OCI-LY7 (cell line): Measurements from ENCODE around the gene OTUD7B. TPM values are rescaled to one million over a fixed set of nuclear protein-coding genes. Genes with fewer than 3 reads are reported as not detected.

ENCODE experiments used
- BruUV-seq: library from RNA; stranded (reverse); fragments of 400-500 nt; replicated peaks from 2 replicates; lab custom pipeline; 2021; lab: Mats Ljungman, UMichigan
- CTCF ChIA-PET: fragments of 300-600 bp; sonication (Branson Sonifier 250); formaldehyde crosslinking; loops from one replicate; lab custom pipeline; 2022; ENCODE audit warnings: antibody characterized with exemption; ENCODE audit not compliant: unreplicated experiment; lab: Charles Lee
- POLR2A ChIA-PET: fragments of 300-600 bp; sonication (Branson Sonifier 250); formaldehyde crosslinking; loops from one replicate; lab custom pipeline; 2022; ENCODE audit warnings: antibody characterized with exemption; lab: Charles Lee
- DNase-seq: peaks from one replicate; pipeline ENCODE4 v3.0.0-alpha.2; 2015; ENCODE audit warnings: low spot score
- H2AFZ ChIP-seq: fragments of 200-600 bp; sonication (generic), shearing (Covaris generic); 2 replicates; pipeline ENCODE4 v1.6.1; 2014; ENCODE audit warnings: mild to moderate bottlenecking, antibody characterized with exemption, low read length, moderate library complexity
- H3K27ac ChIP-seq: fragments of 200-600 bp; sonication (generic); 2 replicates; pipeline ENCODE4 v1.5.1; 2014; ENCODE audit warnings: mixed run types, low read depth, mild to moderate bottlenecking, moderate library complexity, low read length, inconsistent platforms; ENCODE audit not compliant: poor library complexity, severe bottlenecking
- H3K36me3 ChIP-seq: fragments of 200-600 bp; sonication (generic); 2 replicates; pipeline ENCODE4 v1.6.1; 2014; ENCODE audit warnings: mild to moderate bottlenecking, antibody characterized with exemption, low read length, moderate library complexity, mixed read lengths; ENCODE audit not compliant: insufficient read depth
- H3K4me1 ChIP-seq: fragments of 200-600 bp; sonication (generic); 2 replicates; pipeline ENCODE4 v1.5.1; 2014; ENCODE audit warnings: mild to moderate bottlenecking, low read length; ENCODE audit not compliant: insufficient read depth, poor library complexity, severe bottlenecking
- H3K4me2 ChIP-seq: fragments of 200-600 bp; sonication (generic); 2 replicates; pipeline ENCODE4 v1.6.1; 2014; ENCODE audit warnings: mild to moderate bottlenecking, low read length
- H3K4me3 ChIP-seq: fragments of 200-600 bp; sonication (generic); 2 replicates; pipeline ENCODE4 v1.5.1; 2014; ENCODE audit warnings: mild to moderate bottlenecking, low read depth, low read length; ENCODE audit not compliant: poor library complexity, severe bottlenecking
- H3K79me2 ChIP-seq: fragments of 200-600 bp; sonication (generic); 2 replicates; pipeline ENCODE4 v1.6.1; 2016; ENCODE audit warnings: low read depth, mild to moderate bottlenecking, low read length, moderate library complexity, mixed read lengths; ENCODE audit not compliant: insufficient read depth
- H3K9me2 ChIP-seq: fragments of 200-600 bp; sonication (generic); 2 replicates; pipeline ENCODE4 v1.6.1; 2016; ENCODE audit warnings: mild to moderate bottlenecking, low read length, mixed read lengths; ENCODE audit not compliant: insufficient read depth
- H3K9me3 ChIP-seq: fragments of 200-600 bp; sonication (generic); 2 replicates; pipeline ENCODE4 v1.6.1; 2014; ENCODE audit warnings: mild to moderate bottlenecking, mixed run types, low read length, mixed read lengths
- H4K20me1 ChIP-seq: fragments of 200-600 bp; sonication (generic); 2 replicates; pipeline ENCODE4 v1.6.1; 2014; ENCODE audit warnings: mild to moderate bottlenecking, antibody characterized with exemption, low read length, moderate library complexity, mixed read lengths; ENCODE audit not compliant: insufficient read depth
- CTCF ChIP-seq: fragments of 200-600 bp; sonication (generic); conservative IDR thresholded peaks from 2 replicates; pipeline ENCODE4 v1.5.1; 2014; ENCODE audit warnings: mild to moderate bottlenecking, antibody characterized with exemption, low read length, moderate library complexity, mixed read lengths
- EZH2phosphoT487 ChIP-seq: fragments of 200-600 bp; sonication (generic); IDR thresholded peaks from 2 replicates; pipeline ENCODE4 v1.6.1; 2018; ENCODE audit warnings: low read depth, borderline replicate concordance, mild to moderate bottlenecking, mixed run types, antibody characterized with exemption, low read length, moderate library complexity, mixed read lengths
- intact Hi-C: fragments of 100-400 bp; cut with micrococcal nuclease; formaldehyde crosslinking; loops from one replicate; pipeline ENCODE4 v1.10.0; 2022; ENCODE audit not compliant: unreplicated experiment
- total RNA-seq, 2 experiments: library from RNA; depleted of rRNA in 1 of 2; stranded (reverse); fragments of >200 nt in 1 of 2; shearing (Covaris generic) in 1 of 2; gene quantifications; 2 replicates each; pipeline ENCODE4 v1.2.3, GENCODE V29; 2014 to 2022

The OTUD7B gene
- total RNA-seq, 2 experiments from 2014 or later, result 1.7 to 4.3 TPM

GRCh38 chr1:150005606-150006005 is 4.9 kb downstream of the OTUD7B start:
- no TSS peak for BruUV-seq
- no peaks in the 10 kb centered on the region for H3K9me2 ChIP-seq
- ChIA-PET CTCF (no interaction called here), POLR2A (no interaction called here)
- intact Hi-C loops, result no loop called here
- no peak overlapping the region for H2AFZ ChIP-seq
- H3K36me3 ChIP-seq, result no peaks in the 10 kb centered on the region
- H3K4me2 ChIP-seq, result no peak overlapping the region
- H3K27ac ChIP-seq, result no peak overlapping the region
- H4K20me1 ChIP-seq, result peaks cover 12% of the 10 kb centered on the region; the same call in 1 of the 2 replicates
- no peaks in the 10 kb centered on the region for H3K9me3 ChIP-seq
- DNase-seq, result no peak
- peaks cover 7% of the 10 kb centered on the region for H3K4me1 ChIP-seq
- TF ChIP-seq CTCF (no peak), EZH2phosphoT487 (no peak)
- no peaks in the 10 kb centered on the region for H3K79me2 ChIP-seq
- H3K4me3 ChIP-seq, result no peak overlapping the region

- no TSS peak for BruUV-seq
- TF ChIP-seq EZH2phosphoT487 (no peak), CTCF (no peak)
- Histone ChIP-seq H3K9me3 (no peaks in the 10 kb centered on the region), H3K9me2 (no peaks in the 10 kb centered on the region), H3K4me2 (no peak overlapping the region), H4K20me1 (peaks cover 17% of the 10 kb centered on the region; the same call in 1 of the 2 replicates), H3K27ac (no peak overlapping the region), H3K4me3 (no peak overlapping the region), H2AFZ (no peak overlapping the region), H3K36me3 (no peaks in the 10 kb centered on the region), H3K79me2 (no peaks in the 10 kb centered on the region), H3K4me1 (no peaks in the 10 kb centered on the region)
- POLR2A ChIA-PET, result interaction anchor here (0.7 kb wide), 1 partner anchor 31 kb away, joined by 3 read pairs; no protein-coding TSS in a partner anchor
- intact Hi-C loops, result loop anchor here (5.0 kb wide), 1 partner anchor 48 kb away; no protein-coding TSS in a partner anchor
- DNase-seq, result no peak
- CTCF ChIA-PET, result no interaction called here
Measured at GRCh38 chr1:150003801-150004200, 6.7 kb downstream of the OTUD7B start.

- no peaks in the 10 kb centered on the region for H3K36me3 ChIP-seq
- H3K79me2 ChIP-seq, result no peaks in the 10 kb centered on the region
- peaks cover 28% of the 10 kb centered on the region for H4K20me1 ChIP-seq
- H3K9me3 ChIP-seq, result no peaks in the 10 kb centered on the region
- no peak for TF ChIP-seq EZH2phosphoT487
- no peak for TF ChIP-seq CTCF
- H3K9me2 ChIP-seq, result no peaks in the 10 kb centered on the region
- no peak overlapping the region for H2AFZ ChIP-seq
- no peak overlapping the region for H3K4me3 ChIP-seq
- POLR2A ChIA-PET, result interaction anchor here (0.9 to 1.0 kb wide), 2 partner anchors 9 to 10 kb away, joined by 4 read pairs; partner anchors contain the start of gene OTUD7B
- H3K27ac ChIP-seq, result no peak overlapping the region
- CTCF ChIA-PET, result no interaction called here
- intact Hi-C loops, result loop anchor here (5.0 kb wide), 1 partner anchor 50 kb away; no protein-coding TSS in a partner anchor
- no peak overlapping the region for H3K4me2 ChIP-seq
- BruUV-seq, result no TSS peak
- no peak for DNase-seq
- H3K4me1 ChIP-seq, result peaks cover 10% of the 10 kb centered on the region
Measured at GRCh38 chr1:150002217-150002616, 8.3 kb downstream of the OTUD7B start.
